Mesodermal cell (in vitro differentiated cells): ENCODE measurements around the gene DOCK3.

Experiments used
- H3K27ac ChIP-seq: 2 replicates; pipeline ENCODE4 v1.7.0; 2013; ENCODE audit warnings: mild to moderate bottlenecking, low read depth, low read length, moderate library complexity; ENCODE audit not compliant: severe bottlenecking
- H3K36me3 ChIP-seq: 2 replicates; pipeline ENCODE4 v1.7.1; 2013; ENCODE audit warnings: mild to moderate bottlenecking, low read length, moderate library complexity; ENCODE audit not compliant: control insufficient read depth, insufficient read depth
- H3K4me1 ChIP-seq: one replicate; pipeline ENCODE4 v1.7.1; 2013; ENCODE audit warnings: mild to moderate bottlenecking, low read length; ENCODE audit not compliant: insufficient read depth, control insufficient read depth, poor library complexity, severe bottlenecking
- H3K4me3 ChIP-seq: 2 replicates; pipeline ENCODE4 v1.7.0; 2013; ENCODE audit warnings: low read length, control low read depth, mild to moderate bottlenecking; ENCODE audit not compliant: insufficient read depth, poor library complexity, severe bottlenecking; ENCODE audit errors: extremely low read depth
- H3K9me3 ChIP-seq: 2 replicates; pipeline ENCODE4 v1.7.1; 2013; ENCODE audit warnings: mild to moderate bottlenecking, low read length, moderate library complexity; ENCODE audit not compliant: control insufficient read depth
- WGBS, 2 experiments: methylation state at CpG; one replicate each; pipeline ENCODE4 v1.1.5; 2013; ENCODE audit warnings: missing lambda C conversion rate in 2 of 2; ENCODE audit not compliant: insufficient coverage in 2 of 2; 5-methylcytosine and 5-hydroxymethylcytosine counted together

The DOCK3 gene

DNA sequence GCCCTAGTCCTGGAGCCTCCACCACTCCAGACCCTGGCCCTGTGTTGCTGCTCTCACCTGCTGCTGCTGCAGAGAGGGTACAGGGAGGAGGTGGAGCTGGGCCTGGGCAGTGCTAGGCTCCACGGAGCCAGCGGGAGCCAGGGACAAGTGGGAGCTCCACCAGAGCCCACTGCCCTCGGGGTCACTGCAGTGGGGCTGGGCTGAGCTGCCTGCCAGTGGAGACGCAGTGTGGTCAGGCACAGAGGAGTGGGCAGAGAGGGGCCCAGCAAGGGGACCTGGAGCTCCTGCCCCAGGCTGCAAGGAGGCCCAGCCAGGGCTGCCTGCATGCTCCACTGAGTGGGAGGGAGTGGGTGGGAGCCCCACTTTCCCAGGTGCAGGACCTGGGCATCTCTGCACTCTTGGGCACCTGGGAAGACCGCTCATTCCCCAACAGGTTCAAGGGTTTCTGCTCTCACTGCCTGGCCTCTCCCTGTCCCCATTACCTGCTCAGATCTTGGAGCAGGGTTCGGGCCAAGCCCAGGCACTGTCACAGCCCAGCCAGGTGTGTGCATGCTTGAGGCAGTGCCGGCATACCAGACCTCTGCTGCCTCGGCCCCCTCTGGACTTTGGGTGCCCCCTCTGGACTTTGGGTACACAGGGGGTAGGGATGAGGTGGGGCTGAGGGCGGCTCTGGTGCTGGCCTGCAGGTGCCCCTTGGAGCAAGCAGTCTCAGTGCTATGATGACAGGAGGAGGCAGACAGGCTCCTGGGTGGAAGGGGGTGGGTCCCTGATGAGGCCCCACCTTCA, 308.0 kb downstream of the DOCK3 start:
- 83 to 89% methylated on average over 6 to 8 of the region's 9 CpGs for WGBS, 2 experiments
- no peaks in the 10 kb centered on the region for H3K4me1 ChIP-seq
- H3K36me3 ChIP-seq: no peaks in the 10 kb centered on the region
- H3K4me3 ChIP-seq: no peak overlapping the region
- no peaks in the 10 kb centered on the region for H3K9me3 ChIP-seq
- no peak overlapping the region for H3K27ac ChIP-seq

- WGBS, 2 experiments: 82 to 93% methylated on average over 4 to 5 of the region's 5 CpGs
- no peaks in the 10 kb centered on the region for H3K9me3 ChIP-seq
- H3K4me3 ChIP-seq: no peak overlapping the region
- no peaks in the 10 kb centered on the region for H3K4me1 ChIP-seq
- H3K36me3 ChIP-seq: no peaks in the 10 kb centered on the region
- no peak overlapping the region for H3K27ac ChIP-seq
Observed at GRCh38 chr3:50983887-50984286, 309.2 kb downstream of the DOCK3 start.

- WGBS, 2 experiments: no CpG with 5 or more reads among the region's 1 CpG
Observed at GRCh38 chr3:50985893-50986292, 311.2 kb downstream of the DOCK3 start.

GRCh38 chr3:50986726-50987125, 312.0 kb downstream of the DOCK3 start:
- WGBS, 2 experiments: 100% methylated on average over 1 to 2 of the region's 2 CpGs
- no peak overlapping the region for H3K4me3 ChIP-seq
- no peaks in the 10 kb centered on the region for H3K4me1 ChIP-seq
- H3K9me3 ChIP-seq: no peaks in the 10 kb centered on the region
- no peaks in the 10 kb centered on the region for H3K36me3 ChIP-seq
- no peak overlapping the region for H3K27ac ChIP-seq

More at GRCh38 chr3:50985893-50986292, 311.2 kb downstream of the DOCK3 start:
- Histone ChIP-seq H3K36me3 (no peaks in the 10 kb centered on the region), H3K4me3 (no peak overlapping the region), H3K4me1 (no peaks in the 10 kb centered on the region), H3K27ac (no peak overlapping the region), H3K9me3 (no peaks in the 10 kb centered on the region)

- no peaks in the 10 kb centered on the region for H3K36me3 ChIP-seq
Observed at GRCh38 chr3:50994537-50994936, 319.8 kb downstream of the DOCK3 start.

DNA sequence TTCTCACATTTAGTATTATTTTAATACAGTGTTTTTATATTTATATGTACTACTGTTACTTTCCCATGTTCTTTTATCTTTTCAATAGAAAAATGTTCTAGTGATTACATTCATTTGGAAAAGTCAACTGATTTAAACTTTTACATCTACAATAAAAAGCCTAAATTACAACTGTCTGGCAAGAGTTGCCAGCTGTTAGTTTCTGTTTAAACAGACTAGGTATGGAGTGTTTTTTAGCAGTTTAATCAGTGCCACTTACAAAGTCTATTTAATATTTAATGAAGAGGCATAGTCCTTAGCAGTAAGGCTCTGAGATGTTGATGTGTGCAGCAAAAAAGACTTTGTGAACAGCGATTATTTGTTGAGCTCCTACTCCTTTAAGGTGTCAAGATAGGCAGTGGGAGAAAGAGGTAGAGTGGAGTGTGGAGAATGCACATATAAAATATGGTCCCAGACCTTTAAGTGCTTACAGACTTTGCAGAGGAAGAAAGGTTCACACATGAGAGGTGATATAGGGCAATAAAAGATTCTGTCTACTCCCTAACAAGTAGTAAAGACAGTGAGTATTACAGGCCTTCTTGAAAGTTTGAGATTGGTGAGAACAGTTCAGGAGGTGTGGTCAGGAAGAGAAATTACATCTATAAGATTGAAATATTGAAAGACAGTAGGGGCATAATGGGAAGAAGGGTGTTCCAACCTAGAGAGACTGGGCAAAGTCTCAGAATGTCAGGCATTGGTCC, 320.5 kb downstream of the DOCK3 start:
- H3K9me3 ChIP-seq: no peaks in the 10 kb centered on the region
- no peak overlapping the region for H3K27ac ChIP-seq
- H3K4me1 ChIP-seq: no peaks in the 10 kb centered on the region
- no peaks in the 10 kb centered on the region for H3K36me3 ChIP-seq
- WGBS, 2 experiments: 88 to 100% methylated on average over 1 of the region's 1 CpG
- no peak overlapping the region for H3K4me3 ChIP-seq

More at GRCh38 chr3:50994537-50994936, 319.8 kb downstream of the DOCK3 start:
- Histone ChIP-seq H3K4me3 (no peak overlapping the region), H3K4me1 (no peaks in the 10 kb centered on the region), H3K9me3 (no peaks in the 10 kb centered on the region), H3K27ac (no peak overlapping the region)
- 75% methylated on average over 1 of the region's 1 CpG; no CpG with 5 or more reads in 1 of the 2 experiments for WGBS, 2 experiments

- no peaks in the 10 kb centered on the region for H3K4me1 ChIP-seq
- no peaks in the 10 kb centered on the region for H3K36me3 ChIP-seq
- no peak overlapping the region for H3K4me3 ChIP-seq
- no peak overlapping the region for H3K27ac ChIP-seq
- H3K9me3 ChIP-seq: no peaks in the 10 kb centered on the region
Observed at GRCh38 chr3:51002495-51002894, 327.8 kb downstream of the DOCK3 start.

DNA sequence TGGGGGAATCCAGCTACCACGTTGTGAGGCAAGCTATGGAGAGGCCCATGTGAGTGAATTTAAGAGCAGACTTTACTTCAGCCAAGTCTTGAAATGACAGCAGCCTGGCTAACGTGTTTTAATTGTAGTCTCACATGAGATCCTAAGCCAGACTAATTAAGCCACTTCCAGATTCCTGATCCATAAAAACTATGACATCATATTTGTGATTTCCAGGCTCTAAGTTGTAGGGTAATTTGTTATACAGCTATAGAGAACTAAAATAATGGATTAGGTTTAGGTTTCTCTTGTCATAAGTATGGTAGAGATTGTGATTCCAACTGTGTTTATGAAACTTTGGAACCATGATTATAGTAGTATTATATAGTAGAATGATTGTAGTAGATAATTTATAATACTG, 329.5 kb downstream of the DOCK3 start:
- WGBS, 2 experiments: 100% methylated on average over 1 of the region's 2 CpGs

DNA sequence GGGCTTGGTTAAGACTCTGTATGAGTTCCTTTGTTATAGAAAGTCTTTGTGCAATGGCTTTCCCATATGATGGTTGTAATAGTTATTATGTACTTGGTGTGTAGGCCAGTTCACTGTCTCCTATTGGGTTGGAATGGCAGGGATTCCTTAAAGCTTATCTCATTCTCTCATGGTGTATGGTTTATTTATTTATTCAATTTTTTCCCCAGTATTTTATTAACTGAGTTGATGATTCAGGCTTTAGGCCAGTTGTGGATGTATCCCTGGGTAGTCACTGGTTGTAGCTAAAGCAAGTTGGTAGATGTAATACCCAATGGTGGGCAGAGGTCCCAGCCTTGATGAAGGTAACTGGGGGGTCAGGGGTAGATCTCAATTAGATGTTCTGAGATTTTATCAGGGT, 349.4 kb downstream of the DOCK3 start:
- Histone ChIP-seq H3K36me3 (no peaks in the 10 kb centered on the region), H3K4me1 (no peaks in the 10 kb centered on the region), H3K9me3 (no peaks in the 10 kb centered on the region), H3K27ac (no peak overlapping the region), H3K4me3 (no peak overlapping the region)

More for the DNA sequence above, 329.5 kb downstream of the DOCK3 start:
- Histone ChIP-seq H3K9me3 (no peaks in the 10 kb centered on the region), H3K4me3 (no peak overlapping the region), H3K36me3 (no peaks in the 10 kb centered on the region), H3K4me1 (no peaks in the 10 kb centered on the region), H3K27ac (no peak overlapping the region)

GRCh38 chr3:51024765-51025632, 350.3 kb downstream of the DOCK3 start:
- Histone ChIP-seq H3K36me3 (no peaks in the 10 kb centered on the region), H3K4me3 (no peak overlapping the region), H3K4me1 (no peaks in the 10 kb centered on the region), H3K9me3 (no peaks in the 10 kb centered on the region), H3K27ac (no peak overlapping the region)
- WGBS, 2 experiments: 79% methylated on average over 6 to 7 of the region's 10 CpGs
